Iris pigment epithelial cell (primary cell): ENCODE data around the gene TCL1A.

ENCODE experiments used
- DNase-seq: peaks from one replicate; pipeline ENCODE4 v3.0.0-alpha.2; 2011; ENCODE audit warnings: low read depth

TCL1A gene

DNA sequence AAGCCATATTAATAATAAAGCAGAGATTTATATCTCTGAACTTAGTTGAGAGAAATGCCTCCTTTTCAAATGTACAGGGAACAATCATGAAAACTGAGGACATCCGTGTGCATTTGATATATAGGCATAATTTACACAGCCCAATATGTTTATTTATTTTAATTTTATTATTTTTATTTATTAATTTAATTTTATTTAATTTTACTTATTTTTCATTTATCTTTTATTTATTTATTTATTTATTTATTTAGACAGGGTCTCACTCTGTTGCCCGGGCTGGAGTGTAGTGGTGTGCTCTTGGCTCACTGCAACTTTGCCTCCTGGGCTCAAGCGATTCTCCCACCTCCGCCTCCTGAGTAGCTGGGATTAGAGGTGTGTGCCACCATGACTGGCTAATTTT is 8.4 kb downstream of the TCL1A start:
- no peak for DNase-seq

DNA sequence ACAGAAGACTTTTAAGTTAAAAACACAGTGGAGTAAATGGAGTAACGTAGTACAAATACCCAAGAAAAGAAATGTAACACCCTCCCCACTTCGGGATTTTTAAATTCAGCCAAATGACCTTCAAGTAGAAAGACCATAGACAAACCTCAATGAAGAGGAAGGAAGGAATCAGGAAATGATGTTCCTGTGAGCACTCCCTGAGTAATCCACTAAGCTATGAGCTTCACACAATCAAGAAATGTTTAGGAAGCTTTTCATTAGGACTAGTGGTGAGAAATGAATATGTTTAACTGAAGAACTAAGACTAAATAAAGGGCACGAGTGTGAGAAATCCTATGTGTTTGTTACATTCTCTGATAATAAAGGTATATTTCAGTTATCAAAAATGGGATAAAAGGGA is 10.1 kb downstream of the TCL1A start:
- DNase-seq, result no peak

DNA sequence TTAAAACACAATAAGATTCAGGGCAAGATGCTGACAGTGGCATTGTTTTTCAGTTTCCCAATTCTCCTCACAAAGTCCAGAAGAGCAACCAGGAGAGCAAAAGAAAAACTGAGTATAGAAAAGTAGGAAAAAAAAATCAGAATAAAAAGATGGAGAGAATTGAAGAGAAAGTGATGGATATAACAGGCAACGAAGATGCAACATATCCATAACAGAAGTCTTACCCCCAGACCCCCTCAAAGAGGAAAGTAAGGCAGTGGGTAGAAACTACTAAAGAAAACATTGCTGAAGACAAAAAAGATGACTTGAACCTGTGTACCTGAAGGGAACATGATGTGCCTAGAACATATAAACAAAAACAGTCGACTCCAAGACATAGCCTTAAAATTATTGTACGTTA is 10.6 kb downstream of the TCL1A start:
- DNase-seq, result no peak

- peak; percentile 22 for DNase-seq
Observed at GRCh38 chr14:95701846-95702221, 12.1 kb downstream of the TCL1A start.

DNA sequence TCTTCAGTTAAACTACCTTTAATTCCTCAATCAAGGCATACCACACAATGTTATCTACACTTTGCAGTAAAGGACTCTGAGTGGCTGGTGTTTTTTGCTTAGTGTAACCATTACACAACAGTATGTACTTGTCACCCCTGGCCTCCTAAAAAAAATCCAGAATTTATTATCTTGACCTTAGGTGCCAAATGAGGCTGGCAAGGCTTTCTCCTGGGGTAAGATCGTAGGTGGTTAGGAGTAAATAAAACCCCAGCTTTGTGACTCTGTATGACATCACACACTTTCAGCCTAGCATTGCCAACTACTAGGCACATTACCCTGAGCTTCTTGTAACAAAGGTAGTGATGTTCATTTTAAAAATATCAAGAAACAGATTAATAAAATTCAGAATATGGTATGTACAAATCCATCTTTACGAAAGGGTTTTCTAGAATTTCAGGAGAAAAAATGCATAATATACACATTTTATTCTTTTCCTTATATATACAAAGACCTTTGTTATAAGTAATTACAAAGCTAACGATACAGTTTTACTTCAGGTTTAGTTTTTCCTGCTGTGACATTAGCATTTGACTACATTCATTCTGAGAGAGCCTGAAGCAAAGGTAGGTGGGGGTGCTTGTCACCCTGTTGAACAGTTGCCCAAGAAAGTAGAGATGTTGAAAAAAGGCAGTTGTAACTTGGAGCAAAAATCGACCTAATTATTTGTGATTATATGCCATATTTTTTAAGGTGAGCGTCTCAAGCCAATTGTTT is 13.5 kb downstream of the TCL1A start:
- no peak for DNase-seq

DNA sequence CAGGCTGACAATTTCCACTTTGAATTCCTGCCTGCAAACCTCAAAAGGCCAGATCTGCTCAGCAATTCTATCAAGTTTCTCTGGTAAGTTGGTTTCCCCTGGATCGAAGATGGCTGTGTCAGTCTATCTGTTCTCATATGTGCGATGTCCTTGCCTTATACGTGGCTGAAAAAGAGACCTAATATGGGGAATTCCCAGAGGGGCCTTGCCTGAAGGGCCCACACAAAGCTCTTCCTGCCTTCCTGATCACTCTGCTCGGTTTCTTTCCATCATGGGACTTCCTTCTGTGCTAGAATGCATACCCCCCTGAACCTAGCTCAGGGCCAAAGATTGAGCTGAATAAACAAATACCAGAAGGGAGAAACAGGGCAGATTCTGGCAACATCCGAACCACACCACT is 14.5 kb downstream of the TCL1A start:
- no peak for DNase-seq

GRCh38 chr14:95698287-95698686 is 15.6 kb downstream of the TCL1A start:
- DNase-seq, result no peak

DNA sequence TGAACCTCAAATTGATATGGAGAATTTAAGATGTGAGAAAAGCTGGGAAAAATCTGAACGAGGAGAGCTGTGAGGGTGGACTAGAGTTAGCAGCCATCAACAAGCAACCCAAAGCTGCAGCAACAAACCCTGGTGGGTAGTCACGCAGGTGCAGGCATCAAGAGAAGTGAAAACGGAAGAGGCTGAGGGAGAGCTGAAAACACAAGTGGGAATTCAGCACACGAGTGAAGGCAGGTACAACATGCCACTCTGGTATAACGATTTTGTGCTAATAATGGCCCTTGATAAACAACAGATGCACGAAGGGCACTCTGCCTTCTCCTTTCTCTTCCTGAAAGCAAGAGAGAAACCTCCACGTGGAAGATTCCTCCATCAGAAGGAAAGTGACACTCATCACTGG is 16.2 kb downstream of the TCL1A start:
- no peak for DNase-seq

DNA sequence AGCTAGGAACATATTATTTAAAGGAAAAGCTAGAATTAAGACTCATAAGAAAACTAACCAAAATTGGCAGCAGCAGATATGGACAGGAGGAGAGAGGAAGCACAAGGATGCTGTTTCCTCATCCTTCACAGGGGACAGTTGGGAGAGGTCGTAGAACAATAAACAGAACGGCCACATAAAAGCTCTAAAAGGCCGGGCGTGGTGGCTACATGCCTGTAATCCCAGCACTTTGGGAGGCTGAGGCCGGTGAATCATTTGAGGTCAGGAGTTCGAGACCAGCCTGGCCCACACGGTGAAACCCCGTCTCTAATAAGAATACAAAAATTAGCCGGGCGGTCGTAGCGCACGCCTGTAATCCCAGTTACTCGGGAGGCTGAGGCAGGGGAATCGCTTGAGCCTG is 17.2 kb downstream of the TCL1A start:
- DNase-seq, result peak; percentile 5

DNA sequence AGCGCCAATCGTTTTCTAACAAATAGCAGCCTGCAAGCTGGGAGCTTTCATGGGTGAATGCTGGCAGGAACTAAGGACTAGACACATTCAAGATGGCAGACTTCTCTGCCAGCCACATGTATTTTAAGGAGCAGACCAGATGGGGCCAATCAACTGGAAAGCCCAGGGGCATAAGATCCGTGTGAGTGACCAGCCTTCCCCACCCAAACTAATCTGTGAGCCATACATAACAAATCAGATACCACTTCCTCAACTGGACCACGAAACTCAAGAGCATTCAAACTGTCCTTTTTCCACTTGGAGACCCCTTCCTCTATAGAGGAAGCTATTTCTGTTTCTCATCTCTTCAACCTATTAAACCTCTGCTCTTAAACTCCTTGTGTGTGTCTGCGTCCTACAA is 18.0 kb downstream of the TCL1A start:
- DNase-seq, result no peak

GRCh38 chr14:95695051-95695450 is 18.9 kb downstream of the TCL1A start:
- no peak for DNase-seq

GRCh38 chr14:95692109-95692508 is 21.8 kb downstream of the TCL1A start:
- DNase-seq, result no peak

DNA sequence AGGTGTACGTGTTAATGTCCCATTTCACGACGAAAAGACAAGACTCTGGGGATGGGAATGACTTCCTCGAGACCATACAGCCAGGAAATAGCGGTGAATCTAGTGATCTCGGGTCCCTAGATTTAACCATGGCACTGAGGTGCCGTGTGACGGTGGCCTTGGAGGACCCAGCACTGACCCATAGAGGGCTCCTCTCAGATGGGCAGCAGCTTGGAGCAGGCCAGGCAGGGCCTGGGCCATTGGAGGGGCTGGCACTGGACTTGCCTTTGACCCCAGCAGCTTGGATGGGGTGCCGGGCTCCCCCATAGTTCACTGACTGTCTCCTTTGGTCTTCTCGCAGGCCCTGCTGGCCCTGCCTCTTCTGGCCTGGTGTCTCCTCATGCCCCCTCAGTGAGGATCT is 22.3 kb downstream of the TCL1A start:
- DNase-seq, result no peak

DNA sequence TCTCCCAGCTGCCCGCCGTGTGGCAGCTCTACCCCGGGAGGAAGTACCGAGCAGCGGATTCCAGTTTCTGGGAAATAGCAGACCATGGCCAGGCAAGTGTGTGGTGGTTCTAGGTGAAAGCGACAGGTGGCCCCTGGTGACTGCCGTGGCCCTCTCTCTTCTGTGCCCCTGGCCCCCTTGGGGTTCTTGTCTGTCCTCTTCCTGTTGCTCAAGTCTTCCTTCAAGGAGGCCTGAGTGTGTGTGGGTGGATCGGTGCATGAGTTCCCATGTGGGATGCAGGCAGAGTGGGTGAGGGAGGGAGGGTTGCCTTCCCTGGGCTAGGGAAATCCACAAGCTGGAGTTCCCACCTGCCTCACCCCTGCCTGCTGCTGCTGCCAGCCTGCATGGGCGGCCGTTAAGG is 23.1 kb downstream of the TCL1A start:
- DNase-seq, result no peak

GRCh38 chr14:95689441-95689840 is 24.5 kb downstream of the TCL1A start:
- DNase-seq, result no peak

GRCh38 chr14:95686935-95687334 is 27.0 kb downstream of the TCL1A start:
- DNase-seq, result no peak

GRCh38 chr14:95685978-95686922 is 27.7 kb downstream of the TCL1A start, which contains the start of gene TCL1B:
TSS of gene TCL1B (plus strand) at chr14:95686426. CDS start at chr14:95686468, 42 bp downstream.
- no peak for DNase-seq

DNA sequence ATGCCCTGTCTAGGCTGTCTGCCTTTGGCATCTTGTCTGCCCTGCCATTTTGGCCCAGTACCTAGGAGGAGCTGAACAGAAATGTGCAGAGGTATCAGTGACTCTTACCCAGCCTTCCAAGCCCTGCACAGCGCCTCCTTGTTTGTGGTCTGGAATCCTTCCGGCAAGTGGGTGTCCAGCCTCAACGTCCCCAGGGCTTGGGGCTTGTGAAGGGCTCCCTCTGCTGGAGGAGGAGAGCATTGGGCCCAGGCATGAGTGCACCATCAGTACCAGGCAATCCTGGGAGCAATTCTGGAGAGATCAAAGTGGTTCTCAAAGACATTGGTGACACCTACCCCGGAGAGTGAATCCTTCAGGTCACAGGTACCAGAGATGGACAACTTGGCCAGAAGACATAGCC is 30.1 kb downstream of the TCL1A start:
- DNase-seq, result no peak

DNA sequence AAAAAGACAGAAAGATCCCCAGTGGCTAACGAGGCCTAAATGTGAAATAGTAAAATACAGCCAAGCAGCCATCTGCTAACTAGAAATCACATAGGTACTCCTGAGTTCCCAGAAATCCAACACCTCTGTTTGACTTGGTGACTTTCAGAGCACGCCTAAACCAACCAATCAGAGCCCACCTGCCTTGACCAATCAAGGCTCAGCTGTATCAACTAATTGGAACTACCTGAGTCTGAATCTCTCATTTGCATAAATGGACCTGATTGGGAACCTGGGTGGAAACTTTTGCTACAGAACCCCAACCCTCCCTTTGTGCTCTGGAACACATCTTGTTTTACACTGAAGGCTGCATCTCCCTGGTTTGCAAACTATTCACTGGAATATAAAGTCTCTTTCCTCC is 32.8 kb downstream of the TCL1A start:
- DNase-seq, result no peak

GRCh38 chr14:95679998-95680735 is 33.8 kb downstream of the TCL1A start:
- no peak for DNase-seq

DNA sequence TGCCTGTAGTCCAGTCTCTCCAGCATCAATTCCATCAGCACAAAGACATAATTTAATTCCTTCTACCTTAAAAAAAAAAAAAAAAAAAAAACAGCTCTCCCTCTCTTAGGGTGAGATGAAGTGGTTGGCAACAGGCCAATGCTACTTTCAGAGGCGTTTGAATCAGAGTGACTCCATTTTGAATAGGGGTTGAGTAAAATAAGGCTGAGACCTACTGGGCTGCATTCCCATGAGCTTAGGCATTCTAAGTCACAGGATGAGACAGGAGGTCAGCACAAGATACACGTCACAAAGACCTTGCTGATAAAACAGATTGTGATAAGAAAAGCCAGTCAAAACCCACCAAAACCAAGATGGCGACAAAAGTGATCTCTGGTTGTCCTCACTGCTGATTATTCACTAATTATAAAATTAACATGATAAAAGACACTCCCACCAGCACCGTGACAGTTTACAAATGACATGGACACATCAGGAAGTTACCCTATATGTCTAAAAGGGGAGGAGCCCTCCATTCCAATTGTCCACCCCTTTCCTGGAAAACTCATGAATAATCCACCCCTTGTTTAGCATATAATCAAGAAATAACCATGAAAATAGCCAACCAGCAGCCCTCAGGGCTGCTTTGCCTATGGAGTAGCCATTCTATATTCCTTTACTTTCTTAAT is 34.6 kb downstream of the TCL1A start:
- no peak for DNase-seq
